Esophagus squamous epithelium (tissue), 4 donors: ENCODE measurements around the gene JAM3.

Experiments
- CTCF ChIP-seq, 6 experiments: fragments of 450-650 bp in 4 of 6; fragments of 200-600 bp in 2 of 6; sonication (generic) in 2 of 6; IDR thresholded peaks; one replicate each; pipeline ENCODE4 v1.5.1; 2016 to 2019; ENCODE audit warnings: antibody characterized with exemption in 6 of 6, mild to moderate bottlenecking in 4 of 6, moderate library complexity in 4 of 6
- POLR2A ChIP-seq, 4 donors: fragments of 450-650 bp; IDR thresholded peaks; one replicate each; pipeline ENCODE4 v1.6.1; 2017; ENCODE audit warnings: antibody characterized with exemption in 4 of 4, mild to moderate bottlenecking in 4 of 4, moderate library complexity in 3 of 4

GRCh38 chr11:134153147-134153905 is 84.5 kb downstream of the JAM3 start:
- TF ChIP-seq CTCF (IDR thresholded peaks at IDR 0.05) (no peak), POLR2A (IDR thresholded peaks at IDR 0.05) (no peak)
